Uterus (tissue), 4 donors: ENCODE results near the gene TMEM219. TPM values are rescaled to one million over a fixed set of nuclear protein-coding genes. Genes with fewer than 3 reads are reported as not detected.

ENCODE experiments used
- DNase-seq, 2 donors: peaks; one replicate each; pipeline ENCODE4 v3.0.0-alpha.2; 2019 to 2020
- H3K27ac ChIP-seq, 2 donors: fragments of 200-600 bp; sonication (generic); 1 replicate in 1 of 2; 2 replicates in 1 of 2; pipeline ENCODE4 v1.5.1; 2016 to 2018
- H3K27me3 ChIP-seq, 2 donors: fragments of 200-600 bp; sonication (generic); one replicate each; pipeline ENCODE4 v1.5.1; 2018 to 2019; ENCODE audit warnings: control low read depth in 1 of 2
- H3K36me3 ChIP-seq, 2 donors: fragments of 200-600 bp; sonication (generic); one replicate each; pipeline ENCODE4 v1.5.1; 2019; ENCODE audit warnings: control low read depth in 1 of 2
- H3K4me1 ChIP-seq, 2 donors: fragments of 200-600 bp; sonication (generic); one replicate each; pipeline ENCODE4 v1.5.1; 2018 to 2019; ENCODE audit warnings: control low read depth in 1 of 2
- H3K4me3 ChIP-seq, 2 donors: fragments of 200-600 bp; sonication (generic); 1 replicate in 1 of 2; 2 replicates in 1 of 2; pipeline ENCODE4 v1.5.1; 2018 to 2019; ENCODE audit warnings: mild to moderate bottlenecking in 1 of 2
- H3K9me3 ChIP-seq, 2 donors: fragments of 200-600 bp; sonication (generic); one replicate each; pipeline ENCODE4 v1.5.1; 2019; ENCODE audit warnings: control low read depth in 1 of 2
- CTCF ChIP-seq, 4 experiments: fragments of 200-600 bp in 2 of 4; fragments of 450-650 bp in 2 of 4; sonication (generic) in 2 of 4; IDR thresholded peaks; one replicate each; pipeline ENCODE4 v1.5.1; 2016 to 2019; ENCODE audit warnings: antibody characterized with exemption in 4 of 4, mild to moderate bottlenecking in 2 of 4, moderate library complexity in 1 of 4
- POLR2A ChIP-seq, 2 donors: fragments of 450-650 bp; IDR thresholded peaks; one replicate each; pipeline ENCODE4 v1.6.1; 2016; ENCODE audit warnings: antibody characterized with exemption in 2 of 2, mild to moderate bottlenecking in 1 of 2, moderate library complexity in 1 of 2
- intact Hi-C: fragments of 100-400 bp; cut with DNase I; formaldehyde crosslinking; loops from one replicate; pipeline ENCODE4 v1.15.1; 2023; ENCODE audit warnings: low total_unique reads
- total RNA-seq, 4 donors: library from RNA; depleted of rRNA in 3 of 4; stranded (reverse); fragments of >200 nt in 3 of 4; gene quantifications; one replicate each; pipeline versions ENCODE4 v1.1.0 to v1.2.4, GENCODE V29; 2014 to 2023
- donor health status: DM: yes; HTN: yes; CAD: no.

The TMEM219 gene
- total RNA-seq, 4 donors from 2014 or later: 38.6 to 82.3 (median 58.5) TPM

DNA sequence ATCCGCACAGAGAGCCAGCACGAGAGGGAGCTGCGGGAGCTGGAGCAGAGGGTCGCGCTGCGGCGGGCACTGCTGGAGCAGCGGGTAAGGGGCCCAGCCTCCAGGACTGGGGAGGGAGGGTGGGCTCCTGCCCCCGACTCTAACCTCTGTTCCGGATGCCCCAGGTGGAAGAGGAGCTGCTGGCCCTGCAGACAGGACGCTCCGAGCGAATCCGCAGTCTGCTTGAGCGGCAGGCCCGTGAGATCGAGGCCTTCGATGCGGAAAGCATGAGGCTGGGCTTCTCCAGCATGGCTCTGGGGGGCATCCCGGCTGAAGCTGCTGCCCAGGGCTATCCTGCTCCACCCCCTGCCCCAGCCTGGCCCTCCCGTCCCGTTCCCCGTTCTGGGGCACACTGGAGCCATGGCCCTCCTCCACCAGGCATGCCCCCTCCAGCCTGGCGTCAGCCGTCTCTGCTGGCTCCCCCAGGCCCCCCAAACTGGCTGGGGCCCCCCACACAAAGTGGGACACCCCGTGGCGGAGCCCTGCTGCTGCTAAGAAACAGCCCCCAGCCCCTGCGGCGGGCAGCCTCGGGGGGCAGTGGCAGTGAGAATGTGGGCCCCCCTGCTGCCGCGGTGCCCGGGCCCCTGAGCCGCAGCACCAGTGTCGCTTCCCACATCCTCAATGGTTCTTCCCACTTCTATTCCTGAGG is 29.1 kb downstream of the TMEM219 start:
- intact Hi-C loops: no loop called here
- H3K27ac ChIP-seq: no peak overlapping the region
- H3K4me3 ChIP-seq: no peak overlapping the region
- no peaks in the 10 kb centered on the region for H3K9me3 ChIP-seq
- H3K27me3 ChIP-seq: no peaks in the 10 kb centered on the region
- peaks cover 0 to 8% of the 10 kb centered on the region in 2 donors for H3K4me1 ChIP-seq
- H3K36me3 ChIP-seq: no peaks in the 10 kb centered on the region
- TF ChIP-seq POLR2A (IDR thresholded peaks at IDR 0.05) (no peak), CTCF (IDR thresholded peaks at IDR 0.05) (no peak)
- DNase-seq: no peak

DNA sequence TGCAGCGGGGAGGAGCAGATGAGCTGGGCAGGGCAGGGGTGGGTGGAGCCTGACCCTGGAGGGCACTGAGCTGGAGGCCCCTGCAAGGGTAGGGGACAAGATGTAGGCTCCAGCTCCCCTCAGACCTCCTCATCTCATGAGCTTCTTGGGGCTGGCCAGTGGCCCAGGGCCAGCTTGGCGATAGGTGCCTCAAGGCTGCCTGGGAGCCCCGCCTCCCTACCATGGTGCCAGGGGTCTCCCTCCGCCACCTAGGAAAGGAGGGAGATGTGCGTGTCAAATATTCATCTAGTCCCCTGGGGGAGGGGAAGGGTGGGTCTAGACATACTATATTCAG is 29.7 kb downstream of the TMEM219 start:
- intact Hi-C loops: no loop called here
- DNase-seq: no peak
- no peak overlapping the region for H3K4me3 ChIP-seq
- no peaks in the 10 kb centered on the region for H3K36me3 ChIP-seq
- H3K27me3 ChIP-seq: no peaks in the 10 kb centered on the region
- peaks cover 0 to 8% of the 10 kb centered on the region in 2 donors for H3K4me1 ChIP-seq
- no peak for TF ChIP-seq CTCF (IDR thresholded peaks at IDR 0.05)
- TF ChIP-seq POLR2A (IDR thresholded peaks at IDR 0.05): no peak
- no peaks in the 10 kb centered on the region for H3K9me3 ChIP-seq
- no peak overlapping the region for H3K27ac ChIP-seq

- no peak overlapping the region for H3K27ac ChIP-seq
- intact Hi-C loops: no loop called here
- H3K4me1 ChIP-seq: peaks cover 0 to 8% of the 10 kb centered on the region in 2 donors
- DNase-seq: no peak
- H3K36me3 ChIP-seq: no peaks in the 10 kb centered on the region
- TF ChIP-seq CTCF (IDR thresholded peaks at IDR 0.05) (no peak), POLR2A (IDR thresholded peaks at IDR 0.05) (no peak)
- no peaks in the 10 kb centered on the region for H3K27me3 ChIP-seq
- H3K4me3 ChIP-seq: no peak overlapping the region
- no peaks in the 10 kb centered on the region for H3K9me3 ChIP-seq
Measured at GRCh38 chr16:29992344-29992967, 30.6 kb downstream of the TMEM219 start.

GRCh38 chr16:29993191-29993902 is 31.5 kb downstream of the TMEM219 start:
- Histone ChIP-seq H3K36me3 (no peaks in the 10 kb centered on the region), H3K4me3 (no peak overlapping the region), H3K27ac (no peak overlapping the region), H3K27me3 (no peaks in the 10 kb centered on the region), H3K9me3 (no peaks in the 10 kb centered on the region), H3K4me1 (peaks cover 0 to 8% of the 10 kb centered on the region in 2 donors)
- no peak for TF ChIP-seq POLR2A (IDR thresholded peaks at IDR 0.05)
- TF ChIP-seq CTCF (IDR thresholded peaks at IDR 0.05): no peak
- DNase-seq: no peak
- intact Hi-C loops: no loop called here
